ENCODE results near the gene SPDEF. TPM values are rescaled to one million over a fixed set of nuclear protein-coding genes. Genes with fewer than 3 reads are reported as not detected.

SPDEF gene
- total and polyA plus RNA-seq, 2 of the 13 experiments (the other 11 are each of a cell fraction or from before 2014, with no cell fraction given) = not detected

DNA sequence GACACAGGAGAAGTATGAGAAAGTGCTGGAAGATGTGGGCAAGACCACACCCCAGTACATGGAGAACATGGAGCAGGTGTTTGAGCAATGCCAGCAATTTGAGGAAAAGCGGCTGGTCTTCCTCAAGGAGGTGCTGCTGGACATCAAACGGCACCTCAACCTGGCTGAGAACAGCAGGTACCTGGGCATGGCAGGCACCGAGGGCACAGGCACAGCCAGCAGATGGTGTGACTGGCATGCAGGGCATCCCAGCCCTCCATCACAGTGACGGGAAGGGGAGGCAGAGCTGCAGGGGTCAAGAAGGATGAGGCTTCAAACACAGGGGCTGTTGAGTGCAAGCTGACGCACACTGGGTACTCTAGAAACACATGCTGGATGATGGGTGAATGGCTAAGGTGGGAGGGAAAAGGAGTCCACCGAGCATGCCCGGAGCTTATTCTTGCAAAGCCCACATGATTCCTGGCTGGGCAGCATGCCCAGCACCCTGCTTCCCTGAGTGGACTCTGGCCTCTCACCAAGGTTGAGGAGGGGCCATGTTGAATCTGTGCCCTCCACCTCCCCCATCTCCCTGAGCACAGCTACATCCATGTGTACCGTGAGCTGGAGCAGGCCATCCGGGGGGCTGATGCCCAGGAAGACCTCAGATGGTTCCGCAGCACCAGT lies 26.3 kb downstream of the SPDEF start (continued):
- no peak for TF ChIP-seq IKZF5 (CRISPR knock-in tag; IDR thresholded peaks at IDR 0.05)
- TF ChIP-seq XRCC5 (optimal IDR thresholded peaks at IDR 0.05; ENCODE audit: low read length) = no peak
- TF ChIP-seq ZBTB7B (CRISPR knock-in tag; IDR thresholded peaks at IDR 0.05) = no peak
- TF ChIP-seq, protein P1, sequence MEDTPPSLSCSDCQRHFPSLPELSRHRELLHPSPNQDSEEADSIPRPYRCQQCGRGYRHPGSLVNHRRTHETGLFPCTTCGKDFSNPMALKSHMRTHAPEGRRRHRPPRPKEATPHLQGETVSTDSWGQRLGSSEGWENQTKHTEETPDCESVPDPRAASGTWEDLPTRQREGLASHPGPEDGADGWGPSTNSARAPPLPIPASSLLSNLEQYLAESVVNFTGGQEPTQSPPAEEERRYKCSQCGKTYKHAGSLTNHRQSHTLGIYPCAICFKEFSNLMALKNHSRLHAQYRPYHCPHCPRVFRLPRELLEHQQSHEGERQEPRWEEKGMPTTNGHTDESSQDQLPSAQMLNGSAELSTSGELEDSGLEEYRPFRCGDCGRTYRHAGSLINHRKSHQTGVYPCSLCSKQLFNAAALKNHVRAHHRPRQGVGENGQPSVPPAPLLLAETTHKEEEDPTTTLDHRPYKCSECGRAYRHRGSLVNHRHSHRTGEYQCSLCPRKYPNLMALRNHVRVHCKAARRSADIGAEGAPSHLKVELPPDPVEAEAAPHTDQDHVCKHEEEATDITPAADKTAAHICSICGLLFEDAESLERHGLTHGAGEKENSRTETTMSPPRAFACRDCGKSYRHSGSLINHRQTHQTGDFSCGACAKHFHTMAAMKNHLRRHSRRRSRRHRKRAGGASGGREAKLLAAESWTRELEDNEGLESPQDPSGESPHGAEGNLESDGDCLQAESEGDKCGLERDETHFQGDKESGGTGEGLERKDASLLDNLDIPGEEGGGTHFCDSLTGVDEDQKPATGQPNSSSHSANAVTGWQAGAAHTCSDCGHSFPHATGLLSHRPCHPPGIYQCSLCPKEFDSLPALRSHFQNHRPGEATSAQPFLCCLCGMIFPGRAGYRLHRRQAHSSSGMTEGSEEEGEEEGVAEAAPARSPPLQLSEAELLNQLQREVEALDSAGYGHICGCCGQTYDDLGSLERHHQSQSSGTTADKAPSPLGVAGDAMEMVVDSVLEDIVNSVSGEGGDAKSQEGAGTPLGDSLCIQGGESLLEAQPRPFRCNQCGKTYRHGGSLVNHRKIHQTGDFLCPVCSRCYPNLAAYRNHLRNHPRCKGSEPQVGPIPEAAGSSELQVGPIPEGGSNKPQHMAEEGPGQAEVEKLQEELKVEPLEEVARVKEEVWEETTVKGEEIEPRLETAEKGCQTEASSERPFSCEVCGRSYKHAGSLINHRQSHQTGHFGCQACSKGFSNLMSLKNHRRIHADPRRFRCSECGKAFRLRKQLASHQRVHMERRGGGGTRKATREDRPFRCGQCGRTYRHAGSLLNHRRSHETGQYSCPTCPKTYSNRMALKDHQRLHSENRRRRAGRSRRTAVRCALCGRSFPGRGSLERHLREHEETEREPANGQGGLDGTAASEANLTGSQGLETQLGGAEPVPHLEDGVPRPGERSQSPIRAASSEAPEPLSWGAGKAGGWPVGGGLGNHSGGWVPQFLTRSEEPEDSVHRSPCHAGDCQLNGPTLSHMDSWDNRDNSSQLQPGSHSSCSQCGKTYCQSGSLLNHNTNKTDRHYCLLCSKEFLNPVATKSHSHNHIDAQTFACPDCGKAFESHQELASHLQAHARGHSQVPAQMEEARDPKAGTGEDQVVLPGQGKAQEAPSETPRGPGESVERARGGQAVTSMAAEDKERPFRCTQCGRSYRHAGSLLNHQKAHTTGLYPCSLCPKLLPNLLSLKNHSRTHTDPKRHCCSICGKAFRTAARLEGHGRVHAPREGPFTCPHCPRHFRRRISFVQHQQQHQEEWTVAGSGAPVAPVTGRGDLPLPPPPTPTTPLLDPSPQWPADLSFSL (CRISPR knock-in tag; IDR thresholded peaks at IDR 0.05) = no peak
- TF ChIP-seq ZNF644 (CRISPR knock-in tag; IDR thresholded peaks at IDR 0.05; ENCODE audit: low read depth) = peak; percentile 18; the same call in 1 of the 2 replicates
- no peak for TF ChIP-seq TAF15 (IDR thresholded peaks at IDR 0.05; ENCODE audit: low read depth, low read length, poor library complexity, severe bottlenecking)
- TF ChIP-seq ZNF549 (CRISPR knock-in tag; IDR thresholded peaks at IDR 0.05) = no peak
- TF ChIP-seq, protein P2, sequence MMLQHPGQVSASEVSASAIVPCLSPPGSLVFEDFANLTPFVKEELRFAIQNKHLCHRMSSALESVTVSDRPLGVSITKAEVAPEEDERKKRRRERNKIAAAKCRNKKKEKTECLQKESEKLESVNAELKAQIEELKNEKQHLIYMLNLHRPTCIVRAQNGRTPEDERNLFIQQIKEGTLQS (CRISPR knock-in tag; IDR thresholded peaks at IDR 0.05) = no peak
- no peak for TF ChIP-seq ZNF782 (CRISPR knock-in tag; IDR thresholded peaks at IDR 0.05; ENCODE audit: borderline replicate concordance)

All from HepG2 (cell line).